Activated T-helper 17 cell treated with anti-CD3 and anti-CD28 coated beads, Interleukin-2, amount 50 U/mL, for 72 hours (primary cell): ENCODE data around the gene CNN2. TPM values are rescaled to one million over a fixed set of nuclear protein-coding genes. Genes with fewer than 3 reads are reported as not detected.

ENCODE experiments used
- ATAC-seq: fragments of 150-1000 bp; cut with Tn5 transposase; replicated peaks from 2 replicates; pipeline ENCODE4 v1.10.0; 2021; ENCODE audit warnings: mild to moderate bottlenecking, moderate library complexity
- H3K27ac Mint-ChIP-seq: one replicate; pipeline ENCODE4 v1.8.0; 2022; ENCODE audit warnings: mixed read lengths
- H3K27me3 Mint-ChIP-seq: one replicate; pipeline ENCODE4 v1.8.0; 2022; ENCODE audit warnings: mixed read lengths
- H3K36me3 Mint-ChIP-seq: one replicate; pipeline ENCODE4 v1.8.0; 2022; ENCODE audit warnings: low read depth, mild to moderate bottlenecking, mixed read lengths
- H3K4me1 Mint-ChIP-seq: one replicate; pipeline ENCODE4 v1.8.0; 2022; ENCODE audit warnings: mixed read lengths
- H3K4me3 Mint-ChIP-seq: one replicate; pipeline ENCODE4 v1.8.0; 2022; ENCODE audit warnings: mild to moderate bottlenecking, mixed read lengths
- H3K9me3 Mint-ChIP-seq: one replicate; pipeline ENCODE4 v1.8.0; 2022; ENCODE audit warnings: mixed read lengths
- total RNA-seq, 2 donors: library from RNA; stranded (reverse); gene quantifications; one replicate each; pipeline ENCODE4 v1.2.3, GENCODE V29; 2022

Gene CNN2
- total RNA-seq, 2 donors from 2014 or later, result 152 to 246 TPM

GRCh38 chr19:1054102-1055027 lies 28.0 kb downstream of the CNN2 start:
- no peaks in the 10 kb centered on the region for H3K9me3 Mint-ChIP-seq
- H3K36me3 Mint-ChIP-seq, result peaks cover 14% of the 10 kb centered on the region
- H3K27ac Mint-ChIP-seq, result no peak overlapping the region
- ATAC-seq, result no peak
- no peaks in the 10 kb centered on the region for H3K27me3 Mint-ChIP-seq
- peaks cover 19% of the 10 kb centered on the region for H3K4me1 Mint-ChIP-seq
- no peak overlapping the region for H3K4me3 Mint-ChIP-seq

GRCh38 chr19:1055028-1055425 lies 28.6 kb downstream of the CNN2 start:
- no peaks in the 10 kb centered on the region for H3K9me3 Mint-ChIP-seq
- peaks cover 19% of the 10 kb centered on the region for H3K4me1 Mint-ChIP-seq
- no peak overlapping the region for H3K27ac Mint-ChIP-seq
- no peak for ATAC-seq
- peaks cover 14% of the 10 kb centered on the region for H3K36me3 Mint-ChIP-seq
- no peak overlapping the region for H3K4me3 Mint-ChIP-seq
- no peaks in the 10 kb centered on the region for H3K27me3 Mint-ChIP-seq

- no peak overlapping the region for H3K4me3 Mint-ChIP-seq
- peaks cover 19% of the 10 kb centered on the region for H3K4me1 Mint-ChIP-seq
- H3K27me3 Mint-ChIP-seq, result no peaks in the 10 kb centered on the region
- no peaks in the 10 kb centered on the region for H3K9me3 Mint-ChIP-seq
- peaks cover 14% of the 10 kb centered on the region for H3K36me3 Mint-ChIP-seq
- peak overlapping the region; percentile 85 for H3K27ac Mint-ChIP-seq
- no peak for ATAC-seq
Measured at GRCh38 chr19:1055886-1056620, 29.6 kb downstream of the CNN2 start.

- peak; percentile 87 for ATAC-seq
- H3K4me3 Mint-ChIP-seq, result peak overlapping the region; percentile 46
- H3K36me3 Mint-ChIP-seq, result peaks cover 14% of the 10 kb centered on the region
- H3K9me3 Mint-ChIP-seq, result no peaks in the 10 kb centered on the region
- peaks cover 15% of the 10 kb centered on the region for H3K4me1 Mint-ChIP-seq
- no peaks in the 10 kb centered on the region for H3K27me3 Mint-ChIP-seq
- H3K27ac Mint-ChIP-seq, result peak overlapping the region; percentile 85
Measured at GRCh38 chr19:1057176-1057855, 30.9 kb downstream of the CNN2 start.

- peaks cover 15% of the 10 kb centered on the region for H3K4me1 Mint-ChIP-seq
- peaks cover 14% of the 10 kb centered on the region for H3K36me3 Mint-ChIP-seq
- no peak for ATAC-seq
- H3K9me3 Mint-ChIP-seq, result no peaks in the 10 kb centered on the region
- peak overlapping the region; percentile 46 for H3K4me3 Mint-ChIP-seq
- no peaks in the 10 kb centered on the region for H3K27me3 Mint-ChIP-seq
- H3K27ac Mint-ChIP-seq, result peak overlapping the region; percentile 85
Measured at GRCh38 chr19:1058112-1058511, 31.7 kb downstream of the CNN2 start.

- Mint-ChIP-seq H3K27me3 (no peaks in the 10 kb centered on the region), H3K27ac (no peak overlapping the region), H3K4me3 (no peak overlapping the region), H3K9me3 (no peaks in the 10 kb centered on the region), H3K36me3 (peaks cover 14% of the 10 kb centered on the region), H3K4me1 (peaks cover 15% of the 10 kb centered on the region)
- no peak for ATAC-seq
Measured at GRCh38 chr19:1060689-1061088, 34.3 kb downstream of the CNN2 start.

GRCh38 chr19:1061987-1062386 lies 35.6 kb downstream of the CNN2 start:
- no peaks in the 10 kb centered on the region for H3K27me3 Mint-ChIP-seq
- no peak overlapping the region for H3K27ac Mint-ChIP-seq
- no peak for ATAC-seq
- peaks cover 6% of the 10 kb centered on the region for H3K36me3 Mint-ChIP-seq
- no peaks in the 10 kb centered on the region for H3K9me3 Mint-ChIP-seq
- peaks cover 10% of the 10 kb centered on the region for H3K4me1 Mint-ChIP-seq
- H3K4me3 Mint-ChIP-seq, result no peak overlapping the region

GRCh38 chr19:1062387-1063029 lies 36.1 kb downstream of the CNN2 start:
- ATAC-seq, result peak; percentile 25
- Mint-ChIP-seq H3K4me1 (peaks cover 6% of the 10 kb centered on the region), H3K9me3 (no peaks in the 10 kb centered on the region), H3K27ac (no peak overlapping the region), H3K27me3 (no peaks in the 10 kb centered on the region), H3K36me3 (peaks cover 2% of the 10 kb centered on the region), H3K4me3 (no peak overlapping the region)

- Mint-ChIP-seq H3K4me3 (no peak overlapping the region), H3K27me3 (no peaks in the 10 kb centered on the region), H3K9me3 (no peaks in the 10 kb centered on the region), H3K36me3 (peaks cover 6% of the 10 kb centered on the region), H3K27ac (no peak overlapping the region), H3K4me1 (no peaks in the 10 kb centered on the region)
- peak; percentile 21 for ATAC-seq
Measured at GRCh38 chr19:1063030-1063908, 36.9 kb downstream of the CNN2 start.

GRCh38 chr19:1063909-1064660 lies 37.7 kb downstream of the CNN2 start:
- ATAC-seq, result no peak
- no peaks in the 10 kb centered on the region for H3K4me1 Mint-ChIP-seq
- no peaks in the 10 kb centered on the region for H3K27me3 Mint-ChIP-seq
- H3K4me3 Mint-ChIP-seq, result no peak overlapping the region
- peaks cover 15% of the 10 kb centered on the region for H3K36me3 Mint-ChIP-seq
- H3K27ac Mint-ChIP-seq, result no peak overlapping the region
- H3K9me3 Mint-ChIP-seq, result no peaks in the 10 kb centered on the region

GRCh38 chr19:1064661-1065605 lies 38.5 kb downstream of the CNN2 start:
- no peaks in the 10 kb centered on the region for H3K27me3 Mint-ChIP-seq
- H3K4me3 Mint-ChIP-seq, result peak overlapping the region; percentile 95
- H3K4me1 Mint-ChIP-seq, result no peaks in the 10 kb centered on the region
- peak; percentile 47 for ATAC-seq
- H3K27ac Mint-ChIP-seq, result no peak overlapping the region
- H3K36me3 Mint-ChIP-seq, result peaks cover 23% of the 10 kb centered on the region
- H3K9me3 Mint-ChIP-seq, result no peaks in the 10 kb centered on the region

GRCh38 chr19:1065606-1066109 lies 39.2 kb downstream of the CNN2 start:
- H3K9me3 Mint-ChIP-seq, result no peaks in the 10 kb centered on the region
- peak overlapping the region; percentile 95 for H3K4me3 Mint-ChIP-seq
- ATAC-seq, result no peak
- H3K4me1 Mint-ChIP-seq, result no peaks in the 10 kb centered on the region
- peaks cover 30% of the 10 kb centered on the region for H3K36me3 Mint-ChIP-seq
- no peak overlapping the region for H3K27ac Mint-ChIP-seq
- no peaks in the 10 kb centered on the region for H3K27me3 Mint-ChIP-seq
